ENCODE results near the gene NFAT5.

DNA sequence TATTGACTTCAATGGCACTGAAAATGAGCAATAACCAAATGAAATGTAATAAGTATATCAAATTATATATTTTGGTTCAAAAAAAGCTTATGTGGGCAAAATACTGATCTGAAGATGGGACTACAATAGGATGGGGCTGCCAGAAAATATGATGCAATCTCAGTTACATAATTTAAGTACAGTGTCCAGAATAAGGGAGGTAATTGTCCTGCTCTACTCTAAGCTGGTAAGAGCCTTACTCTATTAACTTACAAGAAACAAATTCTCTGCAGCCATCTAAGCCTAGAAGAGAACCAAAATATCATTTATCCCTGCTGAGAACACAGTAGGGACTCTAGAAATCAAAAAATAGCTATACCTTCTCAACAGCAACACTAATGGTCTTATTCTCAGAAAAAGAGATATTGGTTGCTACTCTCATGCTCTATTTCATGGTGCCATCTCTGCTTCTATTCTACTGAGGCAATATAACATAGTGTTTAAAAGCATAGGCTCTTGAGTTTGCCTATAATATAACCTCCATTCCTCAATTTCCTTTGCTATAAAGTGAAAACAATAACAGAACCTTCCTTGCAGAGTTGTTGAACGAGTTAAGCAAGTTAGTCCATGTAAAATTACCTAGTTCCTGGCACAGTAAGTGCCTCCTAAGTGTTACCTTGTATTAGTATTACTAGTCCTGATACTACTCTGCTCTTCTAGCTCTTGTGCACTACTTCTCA, 140.6 kb downstream of the NFAT5 start:
- TF ChIP-seq, protein P1, sequence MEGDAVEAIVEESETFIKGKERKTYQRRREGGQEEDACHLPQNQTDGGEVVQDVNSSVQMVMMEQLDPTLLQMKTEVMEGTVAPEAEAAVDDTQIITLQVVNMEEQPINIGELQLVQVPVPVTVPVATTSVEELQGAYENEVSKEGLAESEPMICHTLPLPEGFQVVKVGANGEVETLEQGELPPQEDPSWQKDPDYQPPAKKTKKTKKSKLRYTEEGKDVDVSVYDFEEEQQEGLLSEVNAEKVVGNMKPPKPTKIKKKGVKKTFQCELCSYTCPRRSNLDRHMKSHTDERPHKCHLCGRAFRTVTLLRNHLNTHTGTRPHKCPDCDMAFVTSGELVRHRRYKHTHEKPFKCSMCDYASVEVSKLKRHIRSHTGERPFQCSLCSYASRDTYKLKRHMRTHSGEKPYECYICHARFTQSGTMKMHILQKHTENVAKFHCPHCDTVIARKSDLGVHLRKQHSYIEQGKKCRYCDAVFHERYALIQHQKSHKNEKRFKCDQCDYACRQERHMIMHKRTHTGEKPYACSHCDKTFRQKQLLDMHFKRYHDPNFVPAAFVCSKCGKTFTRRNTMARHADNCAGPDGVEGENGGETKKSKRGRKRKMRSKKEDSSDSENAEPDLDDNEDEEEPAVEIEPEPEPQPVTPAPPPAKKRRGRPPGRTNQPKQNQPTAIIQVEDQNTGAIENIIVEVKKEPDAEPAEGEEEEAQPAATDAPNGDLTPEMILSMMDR (IDR thresholded peaks at IDR 0.05; ENCODE audit: borderline replicate concordance, extremely low read depth, low read length, poor library complexity, severe bottlenecking): no peak
- TF ChIP-seq EZH2 (IDR thresholded peaks at IDR 0.05; ENCODE audit: borderline replicate concordance, low read depth, low read length, severe bottlenecking): no peak

Data from DND-41 (cell line).